Naive B cell (primary cell): ENCODE results near the gene TTLL7. TPM values are rescaled to one million over a fixed set of nuclear protein-coding genes. Genes with fewer than 3 reads are reported as not detected.

Experiments used
- ATAC-seq, 2 donors: fragments of 150-1000 bp; cut with Tn5 transposase; 2 replicates each; pipeline ENCODE4 v1.10.0; 2021; ENCODE audit warnings: low read depth in 2 of 2, mild to moderate bottlenecking in 2 of 2, moderate library complexity in 2 of 2
- DNase-seq: peaks from one replicate; pipeline ENCODE4 v3.0.0; 2022
- H3K27ac Mint-ChIP-seq, 6 donors: one replicate each; pipeline ENCODE4 v1.8.0; 2020 to 2022; ENCODE audit warnings: mild to moderate bottlenecking in 6 of 6, mixed read lengths in 6 of 6, moderate library complexity in 5 of 6, inconsistent platforms in 2 of 6
- H3K27me3 Mint-ChIP-seq, 3 donors: one replicate each; pipeline ENCODE4 v1.8.0; 2021 to 2022; ENCODE audit warnings: mixed read lengths in 3 of 3, mild to moderate bottlenecking in 1 of 3
- H3K36me3 Mint-ChIP-seq, 2 donors: one replicate each; pipeline ENCODE4 v1.8.0; 2020 to 2022; ENCODE audit warnings: mixed read lengths in 2 of 2, inconsistent platforms in 1 of 2, mild to moderate bottlenecking in 1 of 2
- H3K4me1 Mint-ChIP-seq, 3 donors: one replicate each; pipeline ENCODE4 v1.8.0; 2020 to 2022; ENCODE audit warnings: mixed read lengths in 3 of 3, inconsistent platforms in 1 of 3, mild to moderate bottlenecking in 1 of 3, moderate library complexity in 1 of 3
- H3K4me3 Mint-ChIP-seq, 8 donors: one replicate each; pipeline ENCODE4 v1.8.0; 2020 to 2022; ENCODE audit warnings: mild to moderate bottlenecking in 8 of 8, mixed read lengths in 8 of 8, moderate library complexity in 8 of 8, inconsistent platforms in 2 of 8
- H3K9me3 Mint-ChIP-seq, 7 donors: one replicate each; pipeline ENCODE4 v1.8.0; 2020 to 2022; ENCODE audit warnings: mixed read lengths in 7 of 7, mild to moderate bottlenecking in 5 of 7, inconsistent platforms in 2 of 7, moderate library complexity in 1 of 7
- polyA plus RNA-seq, 6 donors: library from polyadenylated mRNA; unstranded; fragments of 300-500 nt; fragmentation: Illumina TruSeq; gene quantifications; one replicate each; pipeline ENCODE4 v1.2.3, GENCODE V29; 2021; ENCODE audit warnings: low read depth in 6 of 6

Gene TTLL7
- polyA plus RNA-seq, 6 donors from 2014 or later: not detected

GRCh38 chr1:84006591-84006990 is 7.7 kb upstream of the TTLL7 start:
- ATAC-seq: no peak
- no peaks in the 10 kb centered on the region for H3K36me3 Mint-ChIP-seq
- no peak for DNase-seq
- H3K27me3 Mint-ChIP-seq: peaks cover 34 to 50% (median 46%) of the 10 kb centered on the region in 3 donors
- no peaks in the 10 kb centered on the region for H3K4me1 Mint-ChIP-seq
- no peak overlapping the region for H3K27ac Mint-ChIP-seq
- H3K9me3 Mint-ChIP-seq: no peaks in the 10 kb centered on the region
- no peak overlapping the region for H3K4me3 Mint-ChIP-seq

- no peak for ATAC-seq
- peaks cover 10 to 14% (median 13%) of the 10 kb centered on the region in 3 donors for H3K4me1 Mint-ChIP-seq
- no peak overlapping the region for H3K27ac Mint-ChIP-seq
- H3K4me3 Mint-ChIP-seq: peak overlapping the region in 2 of 8 donors; percentile 11
- no peak for DNase-seq
- peaks cover 46 to 71% (median 57%) of the 10 kb centered on the region in 3 donors for H3K27me3 Mint-ChIP-seq
- no peaks in the 10 kb centered on the region for H3K36me3 Mint-ChIP-seq
- peaks cover 0 to 2% (median 0%) of the 10 kb centered on the region in 7 donors for H3K9me3 Mint-ChIP-seq
These were observed 2.6 kb upstream of the TTLL7 start for GRCh38 chr1:84001501-84001900.

DNA sequence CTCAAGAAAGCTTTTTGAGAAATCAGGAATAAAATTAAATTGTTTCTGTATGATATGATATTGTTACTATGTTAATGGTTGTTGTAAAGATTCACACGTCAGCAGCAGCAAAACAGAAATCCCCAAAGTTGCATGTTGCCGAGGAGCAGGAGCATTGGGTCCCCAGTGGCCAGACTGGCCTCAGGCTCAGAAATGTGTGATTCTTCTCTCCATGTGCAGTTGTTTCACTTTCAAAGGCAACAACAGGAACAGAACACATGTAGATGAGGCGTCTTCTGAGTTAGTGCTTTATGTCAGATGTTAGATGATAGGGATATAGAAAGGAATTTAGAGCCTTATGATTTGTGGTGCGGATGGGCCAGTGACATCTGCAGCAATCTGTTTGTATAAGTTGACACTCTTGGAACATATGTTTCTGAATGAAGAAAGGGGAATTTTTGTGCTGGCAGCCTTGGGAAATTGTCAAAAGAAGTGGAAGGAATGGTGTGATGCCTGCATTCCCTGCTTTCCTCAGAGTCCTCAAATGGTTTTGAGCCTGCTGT is 2.1 kb upstream of the TTLL7 start:
- H3K27ac Mint-ChIP-seq: peak overlapping the region in 1 of 6 donors; percentile 31
- H3K4me1 Mint-ChIP-seq: peaks cover 10 to 14% (median 13%) of the 10 kb centered on the region in 3 donors
- no peaks in the 10 kb centered on the region for H3K36me3 Mint-ChIP-seq
- peaks cover 0 to 2% (median 0%) of the 10 kb centered on the region in 7 donors for H3K9me3 Mint-ChIP-seq
- H3K27me3 Mint-ChIP-seq: peaks cover 50 to 66% (median 57%) of the 10 kb centered on the region in 3 donors
- DNase-seq: no peak
- H3K4me3 Mint-ChIP-seq: peak overlapping the region in 1 of 8 donors; percentile 70
- no peak for ATAC-seq

DNA sequence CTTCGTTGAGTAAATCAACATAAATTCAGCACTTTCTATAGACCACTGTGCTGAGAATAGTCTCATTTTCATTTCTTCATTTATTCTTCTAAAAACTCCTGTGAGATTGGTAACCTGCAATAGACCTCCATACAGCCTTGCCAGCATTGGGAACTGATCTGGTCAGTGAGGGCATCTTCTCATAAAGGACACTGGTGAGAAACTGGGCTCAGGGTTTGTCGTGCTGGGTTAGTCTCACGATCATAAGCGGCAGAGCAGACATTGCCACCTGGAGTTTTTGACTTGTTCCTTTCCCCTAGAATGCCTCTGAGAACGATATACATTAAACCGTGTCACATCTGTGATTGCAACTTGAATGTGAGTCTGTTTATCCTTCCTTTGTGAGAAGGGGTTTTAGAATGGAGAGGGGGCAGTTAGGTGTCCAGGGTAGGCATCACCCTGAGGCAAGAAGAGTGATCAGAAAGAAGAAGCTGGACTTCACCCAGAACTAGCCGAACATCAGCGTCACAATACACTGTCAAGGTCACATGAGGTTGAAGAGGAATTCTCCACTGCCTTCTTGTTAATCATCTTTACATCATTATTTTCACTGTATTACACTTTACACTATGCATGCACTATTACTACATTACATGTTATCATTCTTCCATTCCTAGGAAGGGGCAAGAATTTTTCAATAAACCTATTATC is 1.4 kb upstream of the TTLL7 start:
- no peaks in the 10 kb centered on the region for H3K36me3 Mint-ChIP-seq
- ATAC-seq (no peak), DNase-seq (no peak)
- peak overlapping the region in 7 of 8 donors; percentile 51 to 85 (median 58) for H3K4me3 Mint-ChIP-seq
- peaks cover 53 to 65% (median 58%) of the 10 kb centered on the region in 3 donors for H3K27me3 Mint-ChIP-seq
- H3K27ac Mint-ChIP-seq: no peak overlapping the region
- peaks cover 10 to 14% (median 13%) of the 10 kb centered on the region in 3 donors for H3K4me1 Mint-ChIP-seq
- peaks cover 0 to 2% (median 0%) of the 10 kb centered on the region in 7 donors for H3K9me3 Mint-ChIP-seq

DNA sequence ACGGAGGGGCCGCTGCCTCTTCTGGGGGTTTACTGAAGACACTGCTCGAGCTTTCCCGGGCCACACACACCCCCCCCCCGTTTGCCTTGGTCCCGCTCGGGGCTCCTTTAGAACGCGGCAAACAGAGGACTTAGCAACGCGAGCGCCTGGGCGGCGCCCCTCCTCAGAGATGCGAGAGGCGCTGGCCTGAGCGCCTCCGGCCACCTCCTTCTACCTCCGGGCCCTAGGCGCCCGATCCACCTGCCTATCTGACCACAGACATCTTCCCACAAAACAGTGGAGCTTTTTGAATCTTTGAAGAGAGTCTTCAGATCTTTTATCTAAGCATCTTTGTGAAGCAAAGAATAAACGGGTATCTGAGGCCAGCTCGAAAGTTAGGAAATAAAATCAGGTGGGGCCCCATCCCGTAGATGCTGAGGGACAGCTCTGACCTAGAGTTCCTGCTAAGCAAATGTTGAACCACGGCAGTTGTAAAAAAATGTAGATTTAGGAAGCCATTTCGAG is 436 bp upstream of the TTLL7 start:
- Mint-ChIP-seq H3K27me3 (peaks cover 60 to 65% (median 63%) of the 10 kb centered on the region in 3 donors), H3K4me1 (peaks cover 10 to 14% (median 13%) of the 10 kb centered on the region in 3 donors), H3K4me3 (peak overlapping the region; percentile 83 to 95 (median 88)), H3K36me3 (no peaks in the 10 kb centered on the region), H3K27ac (peak overlapping the region in 3 of 6 donors; percentile 16 to 46 (median 17)), H3K9me3 (peaks cover 0 to 2% (median 0%) of the 10 kb centered on the region in 7 donors)
- DNase-seq: no peak
- ATAC-seq: peak; percentile 75 to 78

DNA sequence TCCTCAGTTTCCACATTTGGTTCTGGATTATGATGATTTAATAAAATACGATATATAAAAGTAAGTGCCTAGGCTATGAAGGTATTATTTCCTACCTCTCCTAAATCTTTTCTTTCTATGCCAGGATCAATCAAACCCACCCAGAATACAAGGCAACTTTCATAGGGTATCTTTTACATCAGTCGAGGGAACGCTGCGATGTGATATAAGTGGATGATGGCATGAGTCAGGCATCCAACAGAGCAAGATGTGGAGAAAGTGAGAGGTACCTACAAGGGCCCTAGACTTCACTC is 781 bp downstream of the TTLL7 start:
- H3K9me3 Mint-ChIP-seq: peaks cover 0 to 2% (median 0%) of the 10 kb centered on the region in 7 donors
- H3K4me3 Mint-ChIP-seq: peak overlapping the region; percentile 83 to 94 (median 88)
- DNase-seq (no peak), ATAC-seq (no peak)
- H3K27ac Mint-ChIP-seq: peak overlapping the region in 1 of 6 donors; percentile 69
- H3K27me3 Mint-ChIP-seq: peaks cover 54 to 70% (median 65%) of the 10 kb centered on the region in 3 donors
- no peaks in the 10 kb centered on the region for H3K36me3 Mint-ChIP-seq
- peaks cover 10 to 14% (median 13%) of the 10 kb centered on the region in 3 donors for H3K4me1 Mint-ChIP-seq

- peak overlapping the region in 2 of 8 donors; percentile 4 to 86 for H3K4me3 Mint-ChIP-seq
- H3K27me3 Mint-ChIP-seq: peaks cover 52 to 71% (median 66%) of the 10 kb centered on the region in 3 donors
- DNase-seq (no peak), ATAC-seq (no peak)
- H3K4me1 Mint-ChIP-seq: peaks cover 10 to 14% (median 13%) of the 10 kb centered on the region in 3 donors
- no peak overlapping the region for H3K27ac Mint-ChIP-seq
- no peaks in the 10 kb centered on the region for H3K36me3 Mint-ChIP-seq
- H3K9me3 Mint-ChIP-seq: peaks cover 0 to 2% (median 0%) of the 10 kb centered on the region in 7 donors
These were observed 1.3 kb downstream of the TTLL7 start for GRCh38 chr1:83997631-83998030.

DNA sequence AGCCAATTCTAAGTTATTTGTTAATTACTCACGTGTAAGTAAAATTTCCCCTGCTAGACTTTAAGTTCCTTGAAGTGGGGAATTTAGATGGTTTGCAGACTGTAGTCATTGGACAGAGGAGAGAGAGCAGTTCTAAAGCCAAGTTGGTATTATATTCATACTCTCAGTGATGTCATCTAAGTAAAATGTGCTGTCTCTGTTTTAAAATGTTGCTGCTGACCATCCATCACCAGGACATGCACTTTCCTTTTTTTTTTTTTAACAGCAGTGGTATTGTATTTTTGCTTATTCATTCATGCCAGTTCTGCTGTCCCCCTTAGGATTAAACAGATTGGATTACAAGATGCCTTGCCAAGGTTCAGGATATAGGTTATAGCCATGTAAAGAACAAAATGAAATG is 2.3 kb downstream of the TTLL7 start:
- Mint-ChIP-seq H3K27me3 (peaks cover 47 to 69% (median 62%) of the 10 kb centered on the region in 3 donors), H3K27ac (no peak overlapping the region), H3K36me3 (no peaks in the 10 kb centered on the region), H3K4me1 (peaks cover 10 to 14% (median 13%) of the 10 kb centered on the region in 3 donors), H3K9me3 (peaks cover 0 to 2% (median 0%) of the 10 kb centered on the region in 7 donors), H3K4me3 (no peak overlapping the region)
- DNase-seq (no peak), ATAC-seq (no peak)

- DNase-seq (no peak), ATAC-seq (no peak)
- H3K36me3 Mint-ChIP-seq: no peaks in the 10 kb centered on the region
- peaks cover 0 to 2% (median 0%) of the 10 kb centered on the region in 7 donors for H3K9me3 Mint-ChIP-seq
- peaks cover 43 to 66% (median 58%) of the 10 kb centered on the region in 3 donors for H3K27me3 Mint-ChIP-seq
- H3K4me3 Mint-ChIP-seq: no peak overlapping the region
- H3K27ac Mint-ChIP-seq: no peak overlapping the region
- peaks cover 10 to 14% (median 13%) of the 10 kb centered on the region in 3 donors for H3K4me1 Mint-ChIP-seq
These were observed 2.7 kb downstream of the TTLL7 start for GRCh38 chr1:83996191-83996590.

DNA sequence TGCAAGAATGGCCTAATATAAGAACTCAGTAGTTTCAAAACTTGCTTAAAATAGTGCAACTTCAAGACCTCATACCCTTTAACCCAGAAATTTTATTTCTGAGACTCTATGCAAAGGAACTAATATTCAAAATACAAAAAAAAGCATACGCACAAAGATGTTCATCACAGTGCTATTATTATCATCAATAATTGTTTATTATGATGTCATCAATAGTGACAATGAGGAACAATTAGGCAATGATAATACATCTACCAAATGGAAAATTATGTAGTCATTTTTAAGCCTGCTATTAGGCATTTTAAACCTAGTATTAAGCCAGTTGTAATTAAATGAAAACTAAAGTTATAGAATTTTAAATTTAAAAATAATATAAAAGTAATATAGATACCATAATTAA is 3.3 kb downstream of the TTLL7 start:
- Mint-ChIP-seq H3K27me3 (peaks cover 41 to 66% (median 52%) of the 10 kb centered on the region in 3 donors), H3K27ac (no peak overlapping the region), H3K9me3 (peaks cover 0 to 2% (median 0%) of the 10 kb centered on the region in 7 donors), H3K4me1 (peaks cover 10 to 14% (median 13%) of the 10 kb centered on the region in 3 donors), H3K36me3 (no peaks in the 10 kb centered on the region), H3K4me3 (no peak overlapping the region)
- ATAC-seq (no peak), DNase-seq (no peak)

GRCh38 chr1:83994111-83994510 is 4.8 kb downstream of the TTLL7 start:
- H3K4me1 Mint-ChIP-seq: peaks cover 3 to 5% (median 4%) of the 10 kb centered on the region in 3 donors
- peaks cover 30 to 58% (median 45%) of the 10 kb centered on the region in 3 donors for H3K27me3 Mint-ChIP-seq
- no peak overlapping the region for H3K27ac Mint-ChIP-seq
- no peaks in the 10 kb centered on the region for H3K36me3 Mint-ChIP-seq
- ATAC-seq: no peak
- no peaks in the 10 kb centered on the region for H3K9me3 Mint-ChIP-seq
- no peak overlapping the region for H3K4me3 Mint-ChIP-seq
- DNase-seq: no peak

DNA sequence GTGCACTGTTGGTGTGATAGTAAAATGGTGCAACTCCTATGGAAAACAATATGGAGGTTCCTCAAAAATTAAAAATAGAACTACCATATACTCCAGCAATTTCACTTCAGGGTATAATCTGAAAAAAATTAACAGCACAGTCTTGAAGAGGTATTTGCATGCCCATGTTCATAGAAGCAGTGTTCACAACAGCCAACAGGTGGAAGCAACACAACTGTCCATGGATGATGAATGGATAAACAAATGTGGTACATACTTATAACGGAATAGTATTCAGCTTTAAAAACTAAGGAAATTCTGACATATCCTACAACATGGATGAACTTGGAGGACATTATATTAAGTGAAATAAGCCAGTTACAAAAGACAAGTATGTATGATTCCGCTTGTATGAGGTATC is 8.2 kb downstream of the TTLL7 start:
- DNase-seq (no peak), ATAC-seq (no peak)
- peaks cover 10 to 43% (median 34%) of the 10 kb centered on the region in 3 donors for H3K27me3 Mint-ChIP-seq
- H3K4me3 Mint-ChIP-seq: no peak overlapping the region
- H3K36me3 Mint-ChIP-seq: peaks cover 0 to 7% of the 10 kb centered on the region in 2 donors
- H3K27ac Mint-ChIP-seq: no peak overlapping the region
- peaks cover 0 to 13% (median 8%) of the 10 kb centered on the region in 7 donors for H3K9me3 Mint-ChIP-seq
- H3K4me1 Mint-ChIP-seq: no peaks in the 10 kb centered on the region

DNA sequence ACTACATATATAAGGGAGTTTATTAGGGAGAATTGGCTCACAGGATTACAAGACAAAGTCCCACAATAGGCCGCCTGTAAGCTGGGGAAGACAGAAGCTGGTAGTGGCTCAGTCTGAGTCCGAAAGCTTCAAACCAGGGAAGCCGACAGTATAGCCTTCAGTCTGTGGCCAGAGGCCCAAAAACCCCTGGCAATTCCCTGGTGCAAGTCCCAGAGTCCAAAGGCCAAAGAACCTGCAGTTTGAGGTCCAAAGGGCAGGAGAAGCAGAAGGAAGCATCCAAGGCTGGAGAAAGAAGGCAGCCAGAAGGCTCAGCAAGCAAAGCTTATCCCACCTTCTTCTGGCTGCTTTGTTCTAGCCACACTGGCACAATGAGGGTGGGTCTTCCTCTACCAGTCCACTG is 13.9 kb downstream of the TTLL7 start:
- no peak for ATAC-seq
- no peaks in the 10 kb centered on the region for H3K4me1 Mint-ChIP-seq

More for the DNA sequence above, 13.9 kb downstream of the TTLL7 start:
- Mint-ChIP-seq H3K9me3 (peaks cover 4 to 27% (median 12%) of the 10 kb centered on the region in 7 donors), H3K27ac (peak overlapping the region in 1 of 6 donors; percentile 57), H3K36me3 (peaks cover 0 to 7% of the 10 kb centered on the region in 2 donors), H3K4me3 (no peak overlapping the region), H3K27me3 (peaks cover 4 to 19% (median 7%) of the 10 kb centered on the region in 3 donors)
- no peak for DNase-seq
